Measurements from ENCODE around the gene TBL1XR1.

Gene TBL1XR1

GRCh38 chr3:177141899-177142646 lies 55.2 kb downstream of the TBL1XR1 start:
- TF ChIP-seq RAD21 (IDR thresholded peaks at IDR 0.05; ENCODE audit: low read depth) (no peak), YY1 (IDR thresholded peaks at IDR 0.05; ENCODE audit: low read depth) (no peak), CREB1 (IDR thresholded peaks at IDR 0.05; ENCODE audit: low read depth) (no peak), REST (IDR thresholded peaks at IDR 0.05; ENCODE audit: low read depth) (no peak), TEAD4 (IDR thresholded peaks at IDR 0.05) (no peak), CEBPB (IDR thresholded peaks at IDR 0.05) (no peak), TAF1 (IDR thresholded peaks at IDR 0.05; ENCODE audit: low read depth) (no peak)
- TF ChIP-seq, protein P1, sequence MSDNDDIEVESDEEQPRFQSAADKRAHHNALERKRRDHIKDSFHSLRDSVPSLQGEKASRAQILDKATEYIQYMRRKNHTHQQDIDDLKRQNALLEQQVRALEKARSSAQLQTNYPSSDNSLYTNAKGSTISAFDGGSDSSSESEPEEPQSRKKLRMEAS (IDR thresholded peaks at IDR 0.05): no peak

DNA sequence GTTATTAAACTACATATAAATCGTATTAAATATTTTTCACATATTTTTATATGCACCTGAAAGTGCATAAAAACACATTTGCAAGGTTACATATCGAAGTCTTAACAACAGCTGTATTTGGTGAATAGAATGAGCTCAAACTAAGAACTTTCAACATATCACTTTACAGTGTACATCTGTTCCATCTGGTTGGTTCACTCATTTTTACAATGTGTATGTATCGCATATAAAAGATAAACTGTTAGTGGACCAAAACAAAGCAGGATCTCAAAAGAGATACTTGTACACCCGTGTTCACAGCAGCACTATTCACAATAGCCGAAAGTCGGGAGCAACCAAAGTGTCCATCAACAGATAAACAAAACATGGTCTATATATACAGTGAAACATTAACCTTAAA lies 55.8 kb downstream of the TBL1XR1 start:
- TF ChIP-seq, protein P2, sequence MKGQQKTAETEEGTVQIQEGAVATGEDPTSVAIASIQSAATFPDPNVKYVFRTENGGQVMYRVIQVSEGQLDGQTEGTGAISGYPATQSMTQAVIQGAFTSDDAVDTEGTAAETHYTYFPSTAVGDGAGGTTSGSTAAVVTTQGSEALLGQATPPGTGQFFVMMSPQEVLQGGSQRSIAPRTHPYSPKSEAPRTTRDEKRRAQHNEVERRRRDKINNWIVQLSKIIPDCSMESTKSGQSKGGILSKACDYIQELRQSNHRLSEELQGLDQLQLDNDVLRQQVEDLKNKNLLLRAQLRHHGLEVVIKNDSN (IDR thresholded peaks at IDR 0.05): no peak
- TF ChIP-seq TCF12 (IDR thresholded peaks at IDR 0.05; ENCODE audit: low read depth) (no peak), CREB1 (IDR thresholded peaks at IDR 0.05; ENCODE audit: low read depth) (no peak), EP300 (IDR thresholded peaks at IDR 0.05; ENCODE audit: borderline replicate concordance) (no peak), RAD21 (IDR thresholded peaks at IDR 0.05; ENCODE audit: low read depth) (no peak), TAF1 (IDR thresholded peaks at IDR 0.05; ENCODE audit: low read depth) (no peak), YY1 (IDR thresholded peaks at IDR 0.05; ENCODE audit: low read depth) (no peak), REST (IDR thresholded peaks at IDR 0.05; ENCODE audit: low read depth) (no peak), TEAD4 (IDR thresholded peaks at IDR 0.05) (no peak), CEBPB (IDR thresholded peaks at IDR 0.05) (no peak), FOXM1 (IDR thresholded peaks at IDR 0.05; ENCODE audit: borderline replicate concordance, low read depth) (no peak), NFIC (IDR thresholded peaks at IDR 0.05) (no peak), ZBTB7A (IDR thresholded peaks at IDR 0.05; ENCODE audit: low read depth) (no peak), EGR1 (IDR thresholded peaks at IDR 0.05) (no peak)
- TF ChIP-seq, protein P1 (IDR thresholded peaks at IDR 0.05): no peak

- no peak for TF ChIP-seq NFIC (IDR thresholded peaks at IDR 0.05)
- no peak for TF ChIP-seq FOXM1 (IDR thresholded peaks at IDR 0.05; ENCODE audit: borderline replicate concordance, low read depth)
- TF ChIP-seq ZBTB7A (IDR thresholded peaks at IDR 0.05; ENCODE audit: low read depth): no peak
- TF ChIP-seq EP300 (IDR thresholded peaks at IDR 0.05; ENCODE audit: borderline replicate concordance): no peak
- TF ChIP-seq, protein P1 (IDR thresholded peaks at IDR 0.05): no peak
- no peak for TF ChIP-seq CREB1 (IDR thresholded peaks at IDR 0.05; ENCODE audit: low read depth)
- TF ChIP-seq YY1 (IDR thresholded peaks at IDR 0.05; ENCODE audit: low read depth): no peak
- TF ChIP-seq REST (IDR thresholded peaks at IDR 0.05; ENCODE audit: low read depth): no peak
- TF ChIP-seq RAD21 (IDR thresholded peaks at IDR 0.05; ENCODE audit: low read depth): no peak
- TF ChIP-seq EGR1 (IDR thresholded peaks at IDR 0.05): no peak
- TF ChIP-seq, protein P2 (IDR thresholded peaks at IDR 0.05): no peak
- no peak for TF ChIP-seq TAF1 (IDR thresholded peaks at IDR 0.05; ENCODE audit: low read depth)
- no peak for TF ChIP-seq CEBPB (IDR thresholded peaks at IDR 0.05)
- no peak for TF ChIP-seq TEAD4 (IDR thresholded peaks at IDR 0.05)
- no peak for TF ChIP-seq TCF12 (IDR thresholded peaks at IDR 0.05; ENCODE audit: low read depth)
These were observed 59.2 kb downstream of the TBL1XR1 start for GRCh38 chr3:177137774-177138705.

All from Ishikawa (cell line).